MM.1S (cell line): ENCODE data around the gene SELENOV.

ENCODE experiments used
- DNase-seq: peaks from one replicate; pipeline ENCODE4 v3.0.0-alpha.2; 2015
- H2AFZ ChIP-seq: fragments of 300-600 bp; sonication (generic); 2 replicates; pipeline ENCODE4 v1.6.0; 2016; ENCODE audit warnings: antibody characterized with exemption, low read length
- H3F3A ChIP-seq: fragments of 300-600 bp; sonication (generic); 2 replicates; pipeline ENCODE4 v1.6.1; 2016; ENCODE audit warnings: mild to moderate bottlenecking, antibody characterized with exemption, low read length, moderate library complexity, mixed read lengths; ENCODE audit not compliant: insufficient read depth
- H3K27ac ChIP-seq: fragments of 300-600 bp; sonication (generic); 2 replicates; pipeline ENCODE4 v1.5.1; 2016; ENCODE audit warnings: mild to moderate bottlenecking, low read length
- H3K27me3 ChIP-seq: fragments of 300-600 bp; sonication (generic); replicated peaks from 2 replicates; pipeline ENCODE4 v1.6.0; 2016; ENCODE audit warnings: low read length; ENCODE audit not compliant: insufficient read depth
- H3K36me3 ChIP-seq: fragments of 300-600 bp; sonication (generic); replicated peaks from 2 replicates; pipeline ENCODE4 v1.6.1; 2016; ENCODE audit warnings: mild to moderate bottlenecking, low read length, mixed read lengths; ENCODE audit not compliant: insufficient read depth
- H3K4me1 ChIP-seq: fragments of 300-600 bp; sonication (generic); 2 replicates; pipeline ENCODE4 v1.6.1; 2016; ENCODE audit warnings: low read length, mixed read lengths
- H3K4me2 ChIP-seq: fragments of 300-600 bp; sonication (generic); 2 replicates; pipeline ENCODE4 v1.6.0; 2016; ENCODE audit warnings: low read depth, low read length
- H3K4me3 ChIP-seq: fragments of 300-600 bp; sonication (generic); 2 replicates; pipeline ENCODE4 v1.5.1; 2016; ENCODE audit warnings: low read length, mixed read lengths
- H3K79me2 ChIP-seq: fragments of 300-600 bp; sonication (generic); 2 replicates; pipeline ENCODE4 v1.6.1; 2016; ENCODE audit warnings: mixed run types, low read length, mixed read lengths
- H3K9ac ChIP-seq: fragments of 300-600 bp; sonication (generic); 2 replicates; pipeline ENCODE4 v1.6.1; 2016; ENCODE audit warnings: low read length, mixed read lengths
- H3K9me2 ChIP-seq: fragments of 300-600 bp; sonication (generic); replicated peaks from 2 replicates; pipeline ENCODE4 v1.6.1; 2016; ENCODE audit warnings: mild to moderate bottlenecking, low read length, mixed read lengths; ENCODE audit not compliant: insufficient read depth
- H3K9me3 ChIP-seq: fragments of 300-600 bp; sonication (generic); replicated peaks from 2 replicates; pipeline ENCODE4 v1.6.1; 2016; ENCODE audit warnings: mild to moderate bottlenecking, low read length, mixed read lengths; ENCODE audit not compliant: insufficient read depth
- H4K20me1 ChIP-seq: fragments of 300-600 bp; sonication (generic); 2 replicates; pipeline ENCODE4 v1.6.1; 2016; ENCODE audit warnings: mild to moderate bottlenecking, low read length, moderate library complexity, mixed read lengths; ENCODE audit not compliant: insufficient read depth
- CTCF ChIP-seq: fragments of 300-600 bp; sonication (generic); IDR thresholded peaks from 2 replicates; pipeline ENCODE4 v1.5.1; 2016; ENCODE audit warnings: antibody characterized with exemption, low read length, mixed read lengths
- EZH2 ChIP-seq: fragments of 300-600 bp; sonication (generic); optimal IDR thresholded peaks from 2 replicates; pipeline ENCODE3; 2017; ENCODE audit warnings: low read depth, mild to moderate bottlenecking, antibody characterized with exemption, low read length, mixed read lengths
- EZH2phosphoT487 ChIP-seq: fragments of 300-600 bp; sonication (generic); IDR thresholded peaks from 2 replicates; pipeline ENCODE4 v1.6.1; 2018; ENCODE audit warnings: antibody characterized with exemption, low read length

Gene SELENOV

GRCh38 chr19:39542206-39542605 lies 27.3 kb downstream of the SELENOV start:
- no peaks in the 10 kb centered on the region for H4K20me1 ChIP-seq
- peaks cover 15% of the 10 kb centered on the region for H3K79me2 ChIP-seq
- H2AFZ ChIP-seq: no peak overlapping the region
- H3K4me2 ChIP-seq: no peak overlapping the region
- H3K27me3 ChIP-seq: 0 out of 2 replicates have a peak, but pooled peaks cover 3% of the 10 kb centered on the region
- no peak for TF ChIP-seq EZH2phosphoT487
- no peak for TF ChIP-seq CTCF
- no peak for TF ChIP-seq EZH2
- H3K4me1 ChIP-seq: peaks cover 8% of the 10 kb centered on the region
- H3K4me3 ChIP-seq: no peak overlapping the region
- H3K9me2 ChIP-seq: no peaks in the 10 kb centered on the region
- H3F3A ChIP-seq: no peaks in the 10 kb centered on the region
- no peaks in the 10 kb centered on the region for H3K9me3 ChIP-seq
- no peak for DNase-seq
- H3K27ac ChIP-seq: no peak overlapping the region
- H3K9ac ChIP-seq: no peak overlapping the region
- H3K36me3 ChIP-seq: no peaks in the 10 kb centered on the region

- Histone ChIP-seq H3K79me2 (peaks cover 9% of the 10 kb centered on the region), H3K9me2 (no peaks in the 10 kb centered on the region), H2AFZ (no peak overlapping the region), H3K36me3 (no peaks in the 10 kb centered on the region), H3K9ac (no peak overlapping the region), H3K27me3 (0 out of 2 replicates have a peak, but pooled peaks cover 3% of the 10 kb centered on the region), H3K4me3 (no peak overlapping the region), H3F3A (no peaks in the 10 kb centered on the region), H3K27ac (no peak overlapping the region), H3K4me2 (no peak overlapping the region), H4K20me1 (no peaks in the 10 kb centered on the region), H3K4me1 (peaks cover 4% of the 10 kb centered on the region), H3K9me3 (no peaks in the 10 kb centered on the region)
- no peak for DNase-seq
- TF ChIP-seq CTCF (no peak), EZH2 (no peak), EZH2phosphoT487 (no peak)
Observed at GRCh38 chr19:39543477-39543857, 28.5 kb downstream of the SELENOV start.

- H3F3A ChIP-seq: no peaks in the 10 kb centered on the region
- H3K9me3 ChIP-seq: no peaks in the 10 kb centered on the region
- no peak overlapping the region for H3K4me3 ChIP-seq
- H3K27ac ChIP-seq: no peak overlapping the region
- no peak overlapping the region for H3K9ac ChIP-seq
- H3K27me3 ChIP-seq: 0 out of 2 replicates have a peak, but pooled peaks cover 3% of the 10 kb centered on the region
- H3K9me2 ChIP-seq: no peaks in the 10 kb centered on the region
- H3K4me2 ChIP-seq: no peak overlapping the region
- H3K79me2 ChIP-seq: peaks cover 1% of the 10 kb centered on the region
- no peaks in the 10 kb centered on the region for H4K20me1 ChIP-seq
- no peak overlapping the region for H2AFZ ChIP-seq
- peaks cover 4% of the 10 kb centered on the region; the same call in 1 of the 2 replicates for H3K4me1 ChIP-seq
- H3K36me3 ChIP-seq: no peaks in the 10 kb centered on the region
- DNase-seq: no peak
- TF ChIP-seq EZH2 (no peak), CTCF (no peak), EZH2phosphoT487 (no peak)
Observed at GRCh38 chr19:39544226-39544903, 29.4 kb downstream of the SELENOV start.
